ENCODE data around the gene FOXN3.

DNA sequence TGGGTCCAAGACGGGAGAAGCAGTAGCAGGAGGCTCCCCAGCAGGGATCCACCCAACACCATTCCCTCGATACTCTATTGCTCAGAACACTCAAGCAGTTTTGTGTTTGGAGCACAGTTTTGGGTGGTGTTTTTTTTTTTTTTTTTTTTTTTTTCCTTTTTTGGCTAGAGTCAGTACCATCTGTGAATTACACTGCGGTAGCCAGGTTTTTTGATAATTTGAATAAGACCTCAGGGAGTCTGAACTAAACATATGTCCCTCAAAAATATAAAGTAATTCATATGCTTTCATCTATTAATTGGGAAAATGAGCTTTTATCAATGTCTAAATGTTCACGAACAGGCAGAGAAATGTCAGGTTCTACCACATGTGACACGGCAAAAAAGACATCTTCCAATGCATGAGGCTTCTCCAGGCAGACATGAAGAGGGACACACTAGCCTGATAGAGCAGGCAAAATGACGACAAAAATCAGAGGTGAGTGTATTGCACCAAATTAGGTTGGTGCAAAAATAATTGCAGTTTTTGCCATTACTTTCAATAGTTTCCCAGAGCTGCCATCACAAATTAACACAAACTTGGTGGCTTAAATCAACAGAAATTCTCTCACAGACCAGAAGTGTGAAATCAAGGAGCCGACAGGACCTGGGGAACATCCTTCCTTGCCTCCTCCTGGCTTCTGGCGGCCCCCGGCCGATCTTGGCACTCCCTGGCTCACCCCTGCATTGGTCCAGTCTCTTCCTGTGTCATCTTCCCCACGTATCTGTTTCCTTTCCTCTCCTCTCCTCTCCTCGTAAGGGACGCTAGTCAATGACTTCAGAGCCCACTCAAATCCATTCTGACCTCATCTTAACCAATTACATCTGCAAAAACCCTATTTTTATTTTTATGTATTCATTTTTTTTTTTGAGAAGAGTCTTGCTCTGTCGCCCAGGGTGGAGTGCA is 33.9 kb downstream of the FOXN3 start:
- TF ChIP-seq YY1 (IDR thresholded peaks at IDR 0.05; ENCODE audit: insufficient read depth, insufficient read length) (no peak), ZNF274 (IDR thresholded peaks at IDR 0.05; ENCODE audit: low read depth, low read length) (no peak), SUZ12 (IDR thresholded peaks at IDR 0.05; ENCODE audit: extremely low read depth, insufficient read depth, insufficient read length) (no peak)

Measured in NT2/D1 (cell line).